ENCODE measurements around the gene PPP1R1B.
"Not testable (repeated sequence)": the region's sequence is repeated elsewhere in the genome, so short reads cannot be mapped to it uniquely, and the experiment has no call there.

PPP1R1B gene

DNA sequence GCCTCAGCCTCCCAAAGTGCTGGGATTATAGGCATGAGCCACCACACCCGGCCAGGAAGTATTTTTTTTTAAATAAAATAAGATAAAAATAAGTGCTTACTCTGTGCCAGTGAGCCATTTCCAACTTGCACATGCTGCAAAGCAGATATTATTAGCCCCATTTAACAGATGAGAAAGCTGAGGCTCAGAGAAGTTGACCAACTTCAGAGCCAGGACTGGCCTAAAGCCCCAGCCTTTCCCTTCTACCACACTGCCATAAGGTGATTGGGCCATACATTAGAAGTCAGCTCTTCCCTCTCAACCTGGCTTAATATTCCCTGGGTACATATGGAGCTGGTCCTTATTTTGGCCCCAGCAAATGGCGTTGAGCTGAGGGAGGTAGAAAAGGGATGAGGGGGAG, 44.1 kb upstream of the PPP1R1B start:
- no peak overlapping the region for H3K4me3 ChIP-seq (ENCODE audit: low read depth, low read length)
- TF ChIP-seq, protein P1, sequence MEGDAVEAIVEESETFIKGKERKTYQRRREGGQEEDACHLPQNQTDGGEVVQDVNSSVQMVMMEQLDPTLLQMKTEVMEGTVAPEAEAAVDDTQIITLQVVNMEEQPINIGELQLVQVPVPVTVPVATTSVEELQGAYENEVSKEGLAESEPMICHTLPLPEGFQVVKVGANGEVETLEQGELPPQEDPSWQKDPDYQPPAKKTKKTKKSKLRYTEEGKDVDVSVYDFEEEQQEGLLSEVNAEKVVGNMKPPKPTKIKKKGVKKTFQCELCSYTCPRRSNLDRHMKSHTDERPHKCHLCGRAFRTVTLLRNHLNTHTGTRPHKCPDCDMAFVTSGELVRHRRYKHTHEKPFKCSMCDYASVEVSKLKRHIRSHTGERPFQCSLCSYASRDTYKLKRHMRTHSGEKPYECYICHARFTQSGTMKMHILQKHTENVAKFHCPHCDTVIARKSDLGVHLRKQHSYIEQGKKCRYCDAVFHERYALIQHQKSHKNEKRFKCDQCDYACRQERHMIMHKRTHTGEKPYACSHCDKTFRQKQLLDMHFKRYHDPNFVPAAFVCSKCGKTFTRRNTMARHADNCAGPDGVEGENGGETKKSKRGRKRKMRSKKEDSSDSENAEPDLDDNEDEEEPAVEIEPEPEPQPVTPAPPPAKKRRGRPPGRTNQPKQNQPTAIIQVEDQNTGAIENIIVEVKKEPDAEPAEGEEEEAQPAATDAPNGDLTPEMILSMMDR (IDR thresholded peaks at IDR 0.05; ENCODE audit: borderline replicate concordance, insufficient read depth, low read depth, low read length): no peak

DNA sequence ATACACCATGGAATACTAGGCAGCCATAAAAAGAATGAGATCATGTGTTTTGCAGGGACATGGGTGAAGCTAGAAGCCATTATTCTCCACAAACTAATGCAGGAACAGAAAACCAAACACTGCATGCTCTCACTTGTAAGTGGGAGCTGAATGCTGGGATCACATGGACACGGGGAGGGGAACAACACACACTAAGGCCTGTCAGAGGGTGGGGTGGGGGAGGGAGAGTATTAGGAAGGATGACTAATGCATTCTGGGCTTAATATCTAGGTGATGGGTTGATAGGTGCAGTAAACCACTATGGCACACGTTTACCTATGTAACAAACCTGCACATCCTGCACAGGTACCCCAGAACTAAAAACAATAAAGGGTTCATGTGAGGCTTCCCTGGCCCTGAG, 36.6 kb upstream of the PPP1R1B start:
- H3K4me3 ChIP-seq (ENCODE audit: low read depth, low read length): not testable (repeated sequence)

DNA sequence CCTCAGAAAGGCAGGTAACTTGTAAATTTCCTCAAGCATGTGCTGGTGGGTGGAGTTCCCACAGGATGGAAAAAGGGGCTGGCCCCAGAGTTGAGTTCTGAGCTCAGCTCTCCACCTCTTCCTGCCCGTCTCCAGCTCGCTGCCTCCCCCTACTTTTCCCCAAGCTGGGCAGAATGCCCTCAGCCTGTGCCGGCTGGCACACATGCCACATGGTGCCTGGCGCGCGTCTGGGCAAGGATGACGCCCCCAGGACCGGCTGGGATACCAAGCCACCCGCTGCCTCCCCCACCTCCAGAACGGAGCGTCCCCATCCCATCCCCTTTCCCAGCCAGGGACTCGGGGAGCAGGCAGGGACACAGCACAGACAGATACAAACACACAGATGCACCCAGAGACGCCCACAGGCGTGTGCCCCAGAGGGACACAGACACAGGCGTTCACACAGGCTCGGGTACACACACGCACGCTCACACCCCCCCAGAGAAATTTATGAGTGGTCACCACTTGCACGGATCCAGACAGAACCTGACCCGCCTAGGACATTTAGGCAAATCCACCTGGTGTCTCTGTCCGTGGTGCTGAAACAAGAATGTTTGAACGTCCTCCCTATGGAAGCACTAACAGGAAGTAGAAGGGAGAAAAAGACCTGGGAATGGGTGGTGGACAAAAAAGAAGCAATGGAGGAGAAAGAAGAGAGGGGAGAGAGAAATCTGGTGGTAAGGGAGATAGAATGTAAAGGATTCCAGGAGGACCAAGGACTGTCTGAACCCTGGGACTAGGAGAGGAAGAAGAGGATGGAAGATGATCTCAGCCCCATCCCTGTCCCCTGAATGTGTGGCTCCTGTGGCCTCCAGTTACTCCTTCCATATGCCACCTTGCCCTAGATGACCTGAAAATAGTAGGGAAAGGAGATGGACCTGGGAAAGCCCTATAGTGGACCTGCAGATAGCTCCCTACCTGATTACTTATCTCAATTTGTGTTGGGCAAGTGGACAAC, 34.5 kb upstream of the PPP1R1B start:
- H3K4me3 ChIP-seq (ENCODE audit: low read depth, low read length): no peak overlapping the region
- TF ChIP-seq, protein P1 (IDR thresholded peaks at IDR 0.05; ENCODE audit: borderline replicate concordance, insufficient read depth, low read depth, low read length): no peak

DNA sequence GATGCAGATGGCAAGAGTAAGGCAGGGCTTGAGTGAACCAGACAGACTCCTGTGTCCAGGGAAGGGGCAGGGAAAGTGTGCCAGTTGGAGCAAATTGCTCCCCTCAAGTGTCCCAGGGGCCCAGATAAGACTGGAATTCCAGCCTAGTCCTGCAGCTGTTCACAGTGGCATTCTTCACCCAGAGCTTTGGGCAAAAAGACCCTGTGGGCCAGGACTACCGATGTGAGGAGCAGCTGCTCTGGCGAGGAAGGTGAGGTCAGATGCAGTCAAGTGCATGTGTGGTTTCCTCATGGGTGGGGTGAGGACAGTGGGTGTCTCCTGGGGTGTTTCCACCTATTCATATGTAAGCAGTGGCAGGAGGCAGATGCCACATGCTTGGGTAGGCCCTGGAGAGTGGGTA, 33.4 kb upstream of the PPP1R1B start:
- H3K4me3 ChIP-seq (ENCODE audit: low read depth, low read length): no peak overlapping the region
- TF ChIP-seq, protein P1 (IDR thresholded peaks at IDR 0.05; ENCODE audit: borderline replicate concordance, insufficient read depth, low read depth, low read length): no peak

DNA sequence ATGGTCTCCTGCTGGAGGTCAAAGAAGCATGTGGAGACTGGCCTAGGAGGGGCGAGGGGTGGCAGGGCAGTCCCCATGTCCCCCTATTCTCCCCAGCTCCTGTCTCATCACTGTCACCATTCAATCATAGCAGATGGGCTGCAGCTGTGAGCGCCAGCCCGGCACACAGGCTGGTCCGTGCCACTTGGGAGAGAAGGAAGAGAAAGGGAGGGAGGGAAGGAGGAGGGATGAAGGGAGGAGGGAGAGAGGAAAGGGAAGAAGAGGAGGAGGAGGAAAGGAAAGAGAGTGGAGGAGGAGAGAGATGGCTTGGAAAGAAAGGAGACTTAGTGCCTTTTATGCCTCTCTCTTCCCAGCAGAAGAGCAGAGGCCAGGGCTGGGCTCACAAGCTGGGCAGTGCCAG, 31.5 kb upstream of the PPP1R1B start:
- TF ChIP-seq, protein P1 (IDR thresholded peaks at IDR 0.05; ENCODE audit: borderline replicate concordance, insufficient read depth, low read depth, low read length): no peak
- no peak overlapping the region for H3K4me3 ChIP-seq (ENCODE audit: low read depth, low read length)

DNA sequence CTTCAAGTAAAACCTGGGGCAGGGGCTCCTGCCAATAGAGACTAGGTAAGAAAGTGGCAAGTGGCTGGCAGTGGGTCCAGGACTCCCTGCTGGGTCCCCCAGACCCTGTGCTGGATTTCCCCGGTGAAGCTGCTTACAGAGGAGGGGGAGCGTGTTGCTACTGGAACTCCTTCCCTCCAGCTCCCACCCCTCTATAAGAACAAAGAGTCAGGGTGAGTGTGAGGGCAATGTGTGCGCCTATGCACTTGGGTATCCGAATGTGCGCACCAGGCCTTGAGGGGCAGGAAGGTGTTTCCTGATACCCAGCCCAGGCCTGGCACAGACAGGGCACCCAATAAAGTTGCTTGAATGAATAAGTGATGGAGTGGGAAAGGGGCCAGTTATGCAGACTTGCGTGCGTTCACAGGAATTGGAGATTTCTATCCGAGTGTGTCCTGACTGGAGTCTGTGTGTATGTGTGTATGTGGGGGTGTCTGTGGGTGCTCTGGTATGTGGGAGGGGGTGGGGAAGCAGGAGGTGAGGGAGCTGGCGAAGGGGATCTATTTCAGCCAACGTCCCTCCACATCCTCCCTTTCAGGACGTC, 30.7 kb upstream of the PPP1R1B start:
- no peak overlapping the region for H3K4me3 ChIP-seq (ENCODE audit: low read depth, low read length)
- TF ChIP-seq, protein P1 (IDR thresholded peaks at IDR 0.05; ENCODE audit: borderline replicate concordance, insufficient read depth, low read depth, low read length): no peak

DNA sequence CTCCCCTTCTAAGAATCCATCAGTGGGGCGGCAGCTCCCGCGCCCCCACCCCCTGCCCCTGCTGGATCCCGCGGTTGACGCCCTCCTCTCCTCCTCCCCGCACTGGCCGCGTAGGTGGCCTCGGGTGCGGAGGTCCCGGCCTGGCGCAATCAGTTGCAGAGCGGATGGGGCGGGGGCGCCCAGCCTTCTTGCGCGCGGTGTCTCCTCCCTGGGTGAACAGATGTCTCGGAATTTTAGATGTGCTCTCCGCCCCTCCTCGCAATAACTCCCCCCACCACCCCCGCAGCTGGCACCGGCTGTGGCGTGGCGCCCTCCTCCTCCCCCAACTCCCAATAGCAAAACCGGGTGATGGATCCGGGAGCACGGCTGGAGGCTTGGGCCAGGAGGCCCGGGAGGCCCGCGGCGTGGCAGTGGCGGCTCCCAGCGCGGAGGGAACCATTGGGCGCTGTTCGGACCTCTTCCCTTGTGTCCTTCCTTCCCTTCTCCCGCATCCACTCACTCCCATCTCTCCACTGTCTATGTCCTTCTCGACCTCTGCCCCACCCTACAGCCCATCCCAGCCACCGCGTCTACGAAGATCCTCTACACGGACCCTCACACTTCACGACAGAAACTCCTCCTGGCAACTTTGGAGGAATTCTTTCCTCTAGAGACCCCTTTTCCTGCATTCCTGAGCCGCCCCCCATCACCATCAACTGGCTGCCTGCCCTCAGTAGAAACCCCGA, 30.0 kb upstream of the PPP1R1B start:
- H3K4me3 ChIP-seq (ENCODE audit: low read depth, low read length): no peak overlapping the region
- TF ChIP-seq, protein P1 (IDR thresholded peaks at IDR 0.05; ENCODE audit: borderline replicate concordance, insufficient read depth, low read depth, low read length): no peak

All from GM12875 (cell line).